Measurements from ENCODE around the gene TMC1.
"Not testable (repeated sequence)": the region's sequence is repeated elsewhere in the genome, so short reads cannot be mapped to it uniquely, and the experiment has no call there.

Gene TMC1

DNA sequence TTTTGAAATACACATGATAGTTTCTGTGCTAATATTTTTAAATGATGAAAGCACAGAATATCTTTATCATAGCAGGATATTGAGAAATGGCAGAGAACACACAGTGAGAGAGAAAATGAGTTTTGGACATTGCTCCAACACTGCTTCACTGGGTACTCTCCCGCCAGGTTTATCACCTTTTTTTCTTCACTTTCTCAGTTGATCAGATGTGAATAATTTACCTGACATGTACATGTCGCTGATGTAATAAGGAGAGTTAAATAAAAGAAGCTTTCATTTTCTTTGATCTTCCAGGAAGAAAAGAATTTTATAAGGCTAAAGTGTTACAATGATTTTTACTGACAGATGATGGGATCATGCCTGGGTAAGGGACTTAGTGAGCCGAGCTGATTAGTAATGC is 297.0 kb downstream of the TMC1 start:
- DNase-seq (ENCODE audit: low spot score): no peak

DNA sequence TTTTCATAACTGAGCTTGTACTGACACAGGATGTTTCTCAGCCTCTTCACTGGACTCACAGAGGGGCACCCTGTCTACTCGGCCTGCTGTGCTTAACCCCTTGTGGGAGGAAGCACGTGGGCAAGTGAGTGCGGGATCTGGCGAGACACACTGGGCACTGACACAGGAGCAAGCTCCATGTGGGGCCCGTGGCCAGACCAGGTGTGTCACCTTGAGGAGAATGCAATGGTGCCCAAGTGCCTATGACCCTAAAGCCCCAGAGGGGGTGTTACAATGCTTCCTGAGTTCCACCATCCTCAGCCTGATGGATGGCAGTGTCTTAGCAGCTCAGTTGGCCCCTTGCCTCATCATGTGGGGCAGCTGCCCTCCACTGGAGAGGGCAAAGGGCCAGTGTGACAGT is 302.6 kb downstream of the TMC1 start:
- no peak for DNase-seq (ENCODE audit: low spot score)

DNA sequence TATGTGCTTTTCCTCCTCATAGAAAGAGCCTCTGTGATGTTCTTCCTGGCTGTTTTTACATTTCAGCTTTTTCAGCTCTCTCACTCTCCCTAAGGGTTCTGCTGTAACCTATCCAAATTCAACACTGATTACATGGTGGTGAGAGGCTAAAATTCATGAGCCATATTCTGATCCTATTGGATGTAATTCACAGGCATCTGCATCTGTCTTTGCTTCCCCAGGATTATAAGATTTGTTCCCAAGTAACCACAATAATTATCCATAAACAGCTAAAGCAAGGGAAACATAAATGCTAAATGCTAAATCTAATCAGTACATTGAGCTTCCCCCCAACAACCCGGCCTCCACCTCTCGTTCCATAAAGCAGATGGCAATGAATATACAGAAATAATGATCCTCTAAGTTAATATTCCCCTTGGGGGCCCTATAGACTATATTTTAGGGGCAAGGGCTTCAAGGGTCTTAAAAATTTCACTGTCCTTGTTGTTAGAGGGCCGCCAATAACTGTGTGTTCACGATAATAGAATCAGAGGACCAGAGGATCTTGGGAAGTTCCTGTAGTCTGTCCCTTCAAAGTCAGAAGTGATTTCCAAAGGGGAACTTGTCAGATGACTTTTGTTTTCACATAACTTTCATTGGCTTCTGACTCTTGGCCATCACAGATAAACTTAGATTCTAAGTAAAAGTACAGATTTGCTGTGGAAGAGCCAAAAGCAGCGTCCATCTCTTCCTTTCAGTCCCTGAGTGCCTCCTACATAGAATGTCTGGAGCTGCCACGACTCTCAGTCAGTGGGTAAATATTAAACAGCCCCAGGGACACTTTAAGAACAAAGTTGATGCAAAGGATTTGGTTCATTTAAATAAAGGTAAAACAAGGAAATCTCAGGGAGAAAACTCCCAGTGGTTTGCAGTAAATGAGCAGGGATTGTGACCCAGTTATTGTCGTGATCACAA is 305.9 kb downstream of the TMC1 start:
- DNase-seq (ENCODE audit: low spot score): no peak

DNA sequence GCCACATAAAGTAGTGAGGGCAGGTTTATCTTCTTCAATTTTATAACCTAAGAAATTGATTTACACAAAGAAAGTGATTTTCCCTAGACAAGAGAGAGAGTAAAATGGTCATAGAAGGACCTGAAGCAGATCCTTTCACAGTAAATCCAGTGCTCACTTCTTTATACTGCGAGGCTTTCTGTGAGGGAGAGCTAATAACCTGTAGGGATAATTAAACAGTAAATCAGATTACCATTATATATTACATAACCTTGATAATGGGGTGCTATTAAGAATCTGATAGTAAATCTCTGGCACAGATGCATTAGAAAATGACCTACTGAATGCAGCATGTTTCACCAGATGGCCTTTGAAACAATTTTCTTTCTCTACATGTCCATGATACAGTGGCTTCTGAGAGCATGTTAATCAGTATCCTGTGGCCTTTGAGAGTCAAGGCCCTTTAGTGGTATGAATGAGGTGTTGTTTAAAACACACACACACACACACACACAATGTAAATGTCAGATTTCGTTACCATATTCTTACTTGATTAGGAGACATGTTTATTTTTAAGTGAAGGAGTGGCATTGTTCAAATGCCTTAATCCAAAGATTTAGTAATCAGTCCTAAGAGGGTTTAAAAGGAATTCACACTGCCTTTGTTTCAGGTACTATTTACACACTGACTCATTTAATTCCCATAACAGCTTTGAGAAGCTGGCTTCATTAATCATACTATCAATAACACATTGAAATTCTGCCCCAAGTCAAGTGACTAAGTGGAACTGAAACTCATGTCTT is 306.7 kb downstream of the TMC1 start:
- DNase-seq (ENCODE audit: low spot score): no peak

DNA sequence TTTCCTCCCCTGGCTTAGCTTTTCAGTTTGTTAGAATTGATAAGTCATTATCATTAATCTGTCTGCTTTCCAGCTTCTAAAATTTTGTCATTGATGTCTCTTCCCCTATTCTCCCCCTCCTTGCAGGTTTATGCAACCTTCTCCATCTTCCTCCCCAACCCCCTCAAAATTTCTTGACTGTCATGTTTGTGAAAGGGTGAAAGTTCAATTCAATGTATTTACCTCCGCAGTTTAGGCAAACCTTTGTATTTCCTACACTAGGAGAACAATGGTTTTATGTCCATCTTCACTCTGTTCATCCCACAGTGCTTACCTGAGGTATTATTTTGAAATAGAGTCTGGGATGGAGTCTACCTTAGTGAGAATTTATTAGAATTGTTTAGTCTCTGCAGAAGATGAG is 313.6 kb downstream of the TMC1 start:
- DNase-seq (ENCODE audit: low spot score): no peak

DNA sequence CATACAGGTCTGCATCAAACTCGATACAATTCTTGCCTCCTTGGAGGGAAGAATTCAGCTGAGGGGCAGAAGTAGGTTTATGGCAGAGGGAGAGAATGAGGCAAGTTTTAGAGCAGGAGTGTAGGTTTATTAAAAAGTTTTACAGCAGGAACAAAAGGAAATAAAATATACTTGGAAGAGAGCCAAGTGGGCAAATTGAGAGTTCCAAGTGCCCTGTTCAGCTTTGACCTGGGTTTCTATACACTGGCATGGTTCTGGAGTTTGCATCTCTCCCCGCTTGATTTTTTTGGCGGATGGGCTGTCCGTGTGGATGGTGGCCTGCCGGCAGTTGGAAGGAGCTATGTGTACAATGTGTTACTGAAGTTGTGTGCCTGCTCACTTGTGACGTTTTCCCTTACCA is 315.4 kb downstream of the TMC1 start:
- no peak for DNase-seq (ENCODE audit: low spot score)

DNA sequence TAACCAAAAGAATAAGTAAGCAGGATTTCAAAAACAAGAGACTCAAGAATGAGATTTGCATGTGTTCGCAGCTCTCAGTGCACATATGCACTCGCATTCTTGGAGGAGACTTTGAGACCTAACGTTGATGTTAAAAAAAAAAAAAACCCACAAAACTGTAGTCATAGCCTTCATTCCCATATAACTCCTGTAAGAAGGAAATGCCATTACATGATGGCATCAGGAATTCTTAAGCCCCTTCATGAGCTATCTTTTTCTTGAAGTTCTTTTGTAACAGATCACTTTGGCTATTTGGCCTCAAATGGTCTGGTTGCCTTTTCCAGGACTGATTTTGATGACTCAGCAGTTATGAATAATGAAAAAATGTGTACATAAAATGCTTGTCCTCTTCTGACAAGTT is 317.7 kb downstream of the TMC1 start:
- no peak for DNase-seq (ENCODE audit: low spot score)

DNA sequence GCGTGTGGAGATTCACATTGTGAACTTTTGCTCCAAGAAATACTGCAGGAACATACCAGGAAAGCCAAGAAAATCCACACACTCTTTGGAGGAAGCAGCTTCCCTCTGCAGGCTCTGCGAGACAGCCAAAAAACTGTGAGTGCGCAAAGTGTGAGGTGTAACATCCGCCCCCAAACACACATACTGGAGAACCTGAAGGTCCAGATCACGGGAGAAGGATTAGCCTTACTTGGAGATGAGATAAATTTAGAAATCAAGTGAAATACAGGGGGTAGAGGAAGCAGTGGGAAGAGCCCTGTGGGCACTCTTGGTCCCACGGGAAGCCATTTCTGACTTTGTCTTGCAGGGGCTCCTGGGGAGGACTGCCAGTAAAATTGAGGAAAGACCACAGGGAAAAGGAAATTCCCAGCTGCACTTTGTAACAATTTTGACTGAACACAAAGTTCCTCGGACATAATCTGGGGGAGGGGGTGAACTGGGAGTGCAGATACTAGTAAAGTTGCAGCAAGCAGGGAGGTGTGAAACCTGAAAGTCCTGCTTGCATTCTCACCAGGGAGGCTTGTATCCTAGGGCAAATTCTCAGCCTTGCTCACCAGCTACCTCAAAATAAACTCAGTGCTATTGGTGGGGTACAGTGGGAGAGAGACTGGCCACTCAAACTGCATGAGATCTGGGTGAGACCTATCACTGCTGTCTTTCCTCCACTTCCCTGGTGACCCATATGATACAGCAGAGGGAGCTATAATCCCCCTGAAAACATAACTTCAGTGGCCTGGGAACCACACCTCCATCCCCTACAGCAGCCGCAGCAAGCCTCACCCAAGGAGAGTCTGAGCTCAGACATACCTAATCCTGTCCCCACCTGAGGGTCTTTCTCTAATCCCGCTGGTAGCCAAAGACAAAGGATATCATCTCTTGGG is 322.4 kb downstream of the TMC1 start:
- no peak for DNase-seq (ENCODE audit: low spot score)

DNA sequence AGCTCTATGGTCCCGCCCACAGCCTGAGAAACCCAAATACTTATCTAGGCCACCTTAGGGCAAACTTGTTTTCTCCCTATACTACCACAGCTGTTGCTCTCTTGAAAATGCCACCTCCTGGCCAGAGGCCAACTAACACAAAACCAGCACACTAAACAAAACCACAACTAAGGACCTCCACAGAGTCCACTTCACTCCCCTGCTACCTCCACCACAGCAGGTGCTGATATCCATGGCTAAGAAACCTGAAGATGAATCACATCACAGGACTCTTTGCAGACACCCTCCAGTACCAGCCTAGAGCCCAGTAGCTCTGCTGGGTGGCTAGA is 323.0 kb downstream of the TMC1 start:
- DNase-seq (ENCODE audit: low spot score): no peak

DNA sequence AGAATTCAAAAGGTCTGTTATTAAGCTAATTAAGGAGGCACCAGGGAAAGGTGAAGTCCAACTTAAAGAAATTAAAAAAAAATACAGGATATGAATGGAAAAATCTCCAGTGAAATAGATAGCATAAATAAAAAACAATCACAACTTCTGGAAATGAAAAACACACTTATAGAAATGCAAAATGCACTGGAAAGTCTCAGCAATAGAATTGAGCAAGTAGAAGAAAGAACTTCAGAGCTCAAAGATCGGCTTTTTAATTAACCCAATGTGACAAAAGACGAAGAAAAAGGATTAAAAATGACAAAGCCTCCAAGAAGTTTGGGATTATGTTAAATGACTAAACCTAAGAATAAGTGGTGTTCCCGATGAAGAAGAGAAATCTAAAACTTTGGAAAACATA is 323.6 kb downstream of the TMC1 start:
- DNase-seq (ENCODE audit: low spot score): not testable (repeated sequence)

DNA sequence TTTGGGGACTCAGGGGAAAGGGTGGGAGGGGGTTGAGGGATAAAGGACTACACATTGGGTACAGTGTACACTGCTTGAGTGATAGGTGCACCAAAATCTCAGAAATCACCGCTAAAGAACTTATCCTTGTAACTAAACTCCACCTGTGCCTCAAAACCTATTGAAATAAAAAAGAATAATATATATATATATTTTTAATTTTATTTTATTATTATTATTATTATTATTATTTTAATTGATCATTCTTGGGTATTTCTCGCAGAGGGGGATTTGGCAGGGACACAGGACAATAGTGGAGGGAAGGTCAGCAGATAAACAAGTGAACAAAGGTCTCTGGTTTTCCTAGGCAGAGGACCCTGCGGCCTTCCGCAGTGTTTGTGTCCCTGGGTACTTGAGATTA is 328.8 kb downstream of the TMC1 start:
- not testable (repeated sequence) for DNase-seq (ENCODE audit: low spot score)

DNA sequence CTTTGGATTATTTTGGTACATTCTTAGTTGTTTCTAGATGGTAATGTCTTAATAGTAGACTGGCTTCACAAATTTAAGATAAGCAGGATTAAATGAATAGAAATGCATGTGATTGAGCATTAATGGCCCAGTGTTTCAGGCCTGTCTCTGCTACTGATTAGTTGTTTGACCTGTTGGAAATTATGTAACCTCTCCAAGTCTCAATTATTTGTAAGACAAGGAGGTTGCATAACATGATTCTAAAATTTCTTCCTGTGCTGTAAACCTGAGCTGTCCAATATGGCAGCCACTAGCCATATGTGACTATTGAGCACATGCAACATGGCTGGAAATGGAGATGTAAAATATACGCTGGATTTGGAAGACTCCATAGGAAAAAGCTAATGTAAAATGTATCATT is 333.9 kb downstream of the TMC1 start:
- DNase-seq (ENCODE audit: low spot score): no peak

DNA sequence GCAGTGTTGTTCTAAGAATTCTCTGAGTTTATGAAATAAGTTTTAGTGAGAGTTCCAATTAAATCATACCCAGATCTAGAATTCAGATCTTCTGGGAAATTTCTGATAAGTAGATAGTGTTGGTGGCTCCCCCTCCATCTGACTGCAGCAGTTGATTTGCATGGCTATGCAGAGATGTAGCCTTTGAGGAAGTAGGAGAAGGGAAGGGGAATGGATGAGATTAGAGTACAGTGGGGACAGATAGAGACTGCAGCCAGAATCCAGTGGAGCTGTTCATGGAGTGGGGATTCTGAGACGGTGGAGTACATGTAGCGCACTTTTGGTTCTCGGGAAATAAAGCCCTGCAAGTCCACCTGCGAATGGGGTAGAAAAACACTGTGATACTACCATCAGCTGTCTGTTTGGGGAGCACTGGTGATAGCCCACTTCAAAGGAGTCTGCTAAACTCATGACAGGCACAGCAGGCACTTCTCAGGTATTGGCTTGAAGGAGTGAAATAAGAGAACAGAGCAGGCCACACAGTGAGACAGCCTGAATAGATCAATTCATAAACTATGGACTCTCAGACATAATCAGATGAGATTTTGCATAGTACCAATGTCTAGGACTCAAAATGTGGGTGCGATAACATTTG is 334.6 kb downstream of the TMC1 start:
- DNase-seq (ENCODE audit: low spot score): no peak

DNA sequence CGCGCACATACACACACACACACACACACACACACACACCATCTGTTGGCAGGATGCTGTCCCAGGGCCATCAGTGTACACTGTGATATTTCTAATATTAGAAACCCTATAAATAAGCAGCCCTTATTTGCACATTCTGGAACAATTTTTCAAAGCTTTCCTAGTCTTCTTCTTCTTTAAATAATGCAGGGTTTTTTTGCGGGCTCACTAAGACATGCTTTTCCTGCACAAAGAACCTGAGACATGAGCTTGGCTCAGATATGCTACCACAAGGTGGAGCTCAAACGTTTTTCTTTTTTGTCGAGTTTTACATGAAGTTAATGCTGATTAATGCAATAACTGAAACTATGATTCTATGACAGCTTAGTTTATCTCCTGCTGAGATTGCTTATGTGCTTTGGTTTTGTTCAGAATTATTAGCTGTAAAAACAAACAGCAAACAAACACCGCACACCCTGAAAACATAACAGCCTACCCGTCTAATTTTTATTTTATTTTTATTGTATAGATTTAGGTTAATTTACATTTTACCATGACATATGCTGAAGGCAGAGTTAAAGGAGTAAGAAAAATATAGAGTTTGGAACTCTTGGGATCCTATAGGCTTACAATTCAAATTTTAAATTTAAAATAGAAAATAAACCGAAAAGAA is 335.7 kb downstream of the TMC1 start:
- no peak for DNase-seq (ENCODE audit: low spot score)

DNA sequence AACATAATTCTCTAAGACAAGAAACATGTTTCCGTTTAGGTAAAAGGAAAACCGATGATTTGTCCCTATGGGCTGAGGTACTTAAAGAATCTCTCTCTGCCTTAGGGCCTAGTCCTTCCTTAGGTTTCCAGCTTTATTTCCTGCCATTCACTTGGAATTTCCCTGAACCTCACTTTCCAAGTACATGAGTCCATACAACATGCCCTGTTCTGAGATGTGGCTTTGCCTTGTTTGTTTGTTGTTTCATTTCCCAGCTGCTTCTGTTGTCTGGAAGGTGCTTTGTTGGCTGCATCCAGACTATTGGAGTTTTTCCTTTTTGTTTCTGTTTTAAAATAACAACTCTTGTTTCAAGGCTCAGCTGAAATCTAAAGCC is 336.2 kb downstream of the TMC1 start:
- no peak for DNase-seq (ENCODE audit: low spot score)

DNA sequence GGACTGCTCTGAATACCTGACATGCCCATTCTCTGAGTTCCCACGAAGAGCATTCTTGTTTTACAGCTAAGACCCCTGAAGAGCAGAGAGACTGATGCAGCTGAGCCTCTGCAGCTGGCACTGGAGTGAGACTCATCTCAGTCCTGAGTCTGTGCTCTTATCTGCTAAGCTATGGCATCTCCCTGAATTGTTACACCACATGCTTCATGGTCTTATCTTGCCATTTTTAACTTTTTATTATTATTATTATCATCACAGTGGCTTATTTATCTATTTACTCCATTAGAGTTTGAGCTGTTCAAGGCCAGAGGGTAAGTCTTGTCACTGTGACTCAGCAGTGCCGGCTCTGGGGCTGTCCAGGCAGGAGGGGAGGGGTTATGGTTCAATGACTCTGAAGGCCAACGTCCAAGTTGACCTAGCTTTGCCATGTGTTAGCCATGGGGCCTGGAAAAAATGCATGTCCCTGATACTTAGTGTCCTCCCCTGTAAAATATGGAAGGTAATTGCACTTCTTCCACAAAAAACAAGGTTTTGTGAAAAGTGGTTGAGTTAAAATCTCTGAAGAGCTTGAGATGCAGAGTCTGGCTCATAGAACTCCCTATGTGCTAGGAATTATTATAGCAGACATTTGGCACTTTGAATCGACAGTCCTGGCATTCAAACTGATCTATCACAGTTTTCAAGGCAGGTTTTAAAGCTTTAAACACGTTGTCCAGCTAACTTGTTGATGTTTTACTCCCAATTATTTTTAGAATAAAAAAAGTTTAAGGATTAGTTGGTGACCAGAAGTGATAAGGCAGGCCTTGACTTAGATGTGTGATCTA is 336.9 kb downstream of the TMC1 start:
- no peak for DNase-seq (ENCODE audit: low spot score)

DNA sequence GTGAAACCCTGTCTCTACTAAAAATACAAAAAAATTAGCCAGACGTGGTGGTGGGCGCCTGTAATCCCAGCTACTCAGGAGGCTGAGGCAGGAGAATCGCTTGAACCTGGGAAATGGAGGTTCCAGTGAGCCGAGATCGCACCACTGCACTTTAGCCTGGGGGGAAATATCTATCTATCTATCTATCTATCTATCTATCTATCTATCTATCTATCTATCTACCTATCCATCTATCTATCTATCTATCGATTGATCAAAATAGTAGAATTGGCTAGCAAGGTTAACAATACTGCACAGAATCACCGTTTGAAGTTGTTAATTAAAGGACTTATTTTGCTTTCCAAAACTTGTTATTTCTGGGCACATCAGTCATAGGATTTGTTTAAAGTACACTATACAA is 341.4 kb downstream of the TMC1 start:
- not testable (repeated sequence) for DNase-seq (ENCODE audit: low spot score)

DNA sequence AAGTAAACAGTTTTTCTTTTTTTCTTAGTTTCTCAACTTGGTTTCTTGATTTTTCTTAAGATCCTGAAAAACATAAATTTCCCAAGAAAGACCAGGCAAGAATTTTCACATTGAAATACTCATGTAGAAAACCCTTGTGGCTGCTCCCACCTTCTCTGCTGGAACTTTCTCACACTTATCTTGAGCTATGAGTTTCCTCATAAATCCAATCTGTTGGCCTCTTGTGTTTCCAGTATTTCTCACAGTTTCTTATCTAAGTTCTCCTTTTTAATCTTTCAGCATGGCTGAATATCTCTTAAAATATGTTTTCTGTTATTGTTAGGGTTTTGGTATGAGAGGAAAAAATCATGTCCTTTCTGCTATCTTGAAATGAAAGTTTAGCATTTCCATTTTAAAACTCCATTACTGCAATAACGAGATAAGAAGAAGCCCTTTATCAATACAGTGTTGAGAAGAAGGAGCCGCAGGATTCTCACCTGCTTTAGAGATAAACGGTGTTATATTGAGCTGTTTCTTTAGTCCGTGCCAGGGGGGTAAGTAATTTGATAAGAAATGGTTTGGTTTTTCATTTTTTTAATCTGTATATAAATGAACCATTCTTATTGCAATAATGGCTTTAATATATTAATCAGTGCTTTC is 342.2 kb downstream of the TMC1 start:
- no peak for DNase-seq (ENCODE audit: low spot score)

DNA sequence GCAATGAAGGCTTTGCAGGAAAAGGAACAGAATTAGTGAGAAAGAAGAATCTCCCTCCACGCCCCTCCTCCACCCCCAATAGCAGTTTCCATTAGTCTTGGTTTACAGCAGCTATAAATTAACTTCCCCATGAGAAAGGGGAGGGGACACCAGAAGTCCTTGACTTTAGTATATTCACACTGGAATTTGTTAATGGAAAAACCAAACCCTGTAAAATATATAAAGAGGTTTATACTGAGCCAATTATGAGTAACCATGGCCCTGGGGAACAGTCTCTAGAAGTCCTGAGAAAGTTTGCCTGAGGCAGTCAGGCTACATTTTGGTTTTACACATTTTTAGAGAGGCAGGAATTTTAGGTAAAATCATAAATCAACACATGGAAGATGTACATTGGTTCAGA is 342.9 kb downstream of the TMC1 start:
- no peak for DNase-seq (ENCODE audit: low spot score)

DNA sequence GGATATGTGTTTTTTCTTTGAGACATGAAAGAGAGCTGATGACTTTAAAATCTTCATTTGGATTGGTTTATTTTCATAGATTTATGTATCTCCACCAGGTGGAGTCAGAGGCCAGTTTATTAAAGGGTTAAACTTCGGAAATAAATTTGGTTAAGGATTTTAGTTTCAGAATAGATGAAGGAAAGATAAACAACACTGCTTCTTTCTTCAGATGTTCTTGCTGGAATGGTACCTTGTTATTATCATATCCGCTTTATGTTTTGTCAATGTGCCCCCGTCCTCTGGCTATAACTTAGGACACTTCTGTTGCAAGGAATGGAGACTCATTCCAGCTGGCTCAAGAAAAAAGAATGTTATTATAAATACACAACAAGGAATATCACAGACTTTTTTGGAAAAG is 350.3 kb downstream of the TMC1 start:
- no peak for DNase-seq (ENCODE audit: low spot score)

Measured in ecto neural progenitor cell (in vitro differentiated cells).